ENCODE results near the gene FAM168A. TPM values are rescaled to one million over a fixed set of nuclear protein-coding genes. Genes with fewer than 3 reads are reported as not detected.

FAM168A gene
- total and polyA plus RNA-seq, 2 of the 8 experiments (the other 6 are each of a cell fraction or from before 2014, with no cell fraction given), result 17.1 to 21.6 TPM

DNA sequence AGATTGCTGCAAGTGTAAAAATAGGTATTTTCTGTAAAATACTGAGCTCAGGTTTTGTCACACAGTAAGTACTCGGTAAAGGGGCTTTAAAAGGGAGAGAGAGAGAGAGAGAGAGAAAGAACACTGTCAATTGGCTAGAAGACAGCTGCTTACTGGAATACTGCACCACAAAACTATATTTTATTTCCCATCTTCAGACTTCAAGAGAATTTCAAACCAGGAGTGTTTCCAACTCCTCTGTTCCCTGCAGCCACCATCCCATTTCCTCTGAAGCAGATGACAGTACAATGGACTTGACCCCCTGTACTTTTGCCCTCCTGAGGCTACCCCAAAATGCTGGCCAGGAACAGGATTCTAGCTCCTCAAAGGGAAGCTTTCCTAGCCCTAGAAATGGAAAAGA lies 132.0 kb downstream of the FAM168A start:
- H3K56ac ChIP-seq (replicated peaks; ENCODE audit: insufficient read length, low read depth, low read length), result no peak overlapping the region
- no peak overlapping the region for H3K23ac ChIP-seq (ENCODE audit: insufficient read length)
- no peak overlapping the region for H2AFZ ChIP-seq (ENCODE audit: low read length)
- no peak overlapping the region for H3K4me3 ChIP-seq (ENCODE audit: extremely low read depth in 1 of 4, insufficient read depth in 2 of 4, low read depth in 3 of 4, low read length in 4 of 4)
- CTCF ChIA-PET (ENCODE audit: partially characterized antibody), result interaction anchor here (0.6 to 6.3 kb wide), 14 partner anchors 11 to 550 kb away, joined by 3 to 41 read pairs (median 5); no protein-coding TSS in a partner anchor
- H3K23me2 ChIP-seq (ENCODE audit: low read depth, low read length), result no peaks in the 10 kb centered on the region
- no peak for TF ChIP-seq JUND (IDR thresholded peaks at IDR 0.05; ENCODE audit: low read length)
- TF ChIP-seq CHD2 (IDR thresholded peaks at IDR 0.05; ENCODE audit: low read length), result no peak
- TF ChIP-seq TEAD4 (IDR thresholded peaks at IDR 0.05; ENCODE audit: low read depth, low read length), result no peak
- no peaks in the 10 kb centered on the region for H3K9me3 ChIP-seq (ENCODE audit: insufficient read depth in 2 of 2, low read depth in 1 of 2, low read length in 1 of 2)
- H2BK5ac ChIP-seq (ENCODE audit: low read depth, low read length), result no peak overlapping the region
- no peak overlapping the region for H2BK120ac ChIP-seq (replicated peaks; ENCODE audit: low read depth, low read length)
- DNase-seq (ENCODE audit: low read depth in 1 of 2, low spot score in 2 of 2) (no peak), FAIRE-seq (no peak)
- no peaks in the 10 kb centered on the region for H3K4me1 ChIP-seq (replicated peaks in 1 of 4; ENCODE audit: control insufficient read depth in 3 of 4, insufficient read depth in 4 of 4, low read length in 3 of 4)
- H2BK15ac ChIP-seq (ENCODE audit: low read length), result no peak overlapping the region
- H3K9ac ChIP-seq (replicated peaks in 1 of 4; ENCODE audit: extremely low read depth in 1 of 4, low read depth in 3 of 4, low read length in 3 of 4), result no peak overlapping the region
- H4K8ac ChIP-seq (ENCODE audit: extremely low read depth, insufficient read depth, low read length), result no peak overlapping the region
- no peak overlapping the region for H2BK12ac ChIP-seq (ENCODE audit: low read depth, low read length)
- peaks cover 0 to 2% (median 0%) of the 10 kb centered on the region in 4 experiments; a peak in 1 of 8 replicates for H3K36me3 ChIP-seq (ENCODE audit: control insufficient read depth in 2 of 4, insufficient read depth in 4 of 4, low read length in 3 of 4)
- H4K91ac ChIP-seq (replicated peaks; ENCODE audit: insufficient read length, low read length), result no peak overlapping the region
- no peak overlapping the region for H3K4ac ChIP-seq (replicated peaks; ENCODE audit: insufficient read length, low read depth, low read length)
- no peaks in the 10 kb centered on the region; the same call in 1 of the 2 replicates for H3K79me1 ChIP-seq (ENCODE audit: low read depth, low read length)
- H3K4me2 ChIP-seq (ENCODE audit: insufficient read depth in 1 of 2, low read depth in 2 of 2, low read length in 2 of 2), result no peak overlapping the region
- no peaks in the 10 kb centered on the region for H3K79me2 ChIP-seq (ENCODE audit: control insufficient read depth in 1 of 2, insufficient read depth in 2 of 2, low read length in 2 of 2)
- no peaks in the 10 kb centered on the region for H4K20me1 ChIP-seq (replicated peaks in 1 of 2; ENCODE audit: control insufficient read depth in 1 of 2, insufficient read depth in 2 of 2, low read length in 2 of 2)
- H2AK5ac ChIP-seq (ENCODE audit: low read depth, low read length), result no peak overlapping the region
- no peak overlapping the region for H2BK20ac ChIP-seq (ENCODE audit: low read length)
- H4K5ac ChIP-seq (ENCODE audit: insufficient read length, low read depth, low read length), result no peak overlapping the region
- POLR2A ChIA-PET (ENCODE audit: partially characterized antibody), result interaction anchor here (0.6 to 1.2 kb wide), 2 partner anchors 18 to 232 kb away, joined by 3 read pairs; no protein-coding TSS in a partner anchor
- no peaks in the 10 kb centered on the region for H3K27me3 ChIP-seq (replicated peaks in 1 of 4; ENCODE audit: control insufficient read depth in 3 of 4, extremely low read depth in 1 of 4, insufficient read depth in 3 of 4, low read length in 3 of 4)
- WGBS, 2 experiments (ENCODE audit: extremely low coverage in 1 of 2, insufficient coverage in 1 of 2, insufficient read length in 1 of 2, insufficient replicate concordance in 2 of 2, low coverage in 1 of 2, low lambda C conversion rate in 2 of 2, missing lambda C conversion rate in 1 of 2), result 88% methylated on average over 1 of the region's 1 CpG; no CpG with 5 or more reads in 1 of the 2 experiments
- H3K27ac ChIP-seq (ENCODE audit: low read depth, low read length), result no peak overlapping the region
- no peak overlapping the region for H3K18ac ChIP-seq (ENCODE audit: extremely low read depth, low read length)
- no peak overlapping the region for H3K14ac ChIP-seq (ENCODE audit: insufficient read length)

All from H1 (cell line).